Urinary bladder (tissue), 4 donors: ENCODE data around the gene DFFB. TPM values are rescaled to one million over a fixed set of nuclear protein-coding genes. Genes with fewer than 3 reads are reported as not detected.
"Not testable (repeated sequence)": the region's sequence is repeated elsewhere in the genome, so short reads cannot be mapped to it uniquely, and the experiment has no call there.

Experiments used
- DNase-seq: peaks from one replicate; pipeline ENCODE4 v3.0.0-alpha.2; 2015; ENCODE audit errors: extremely low spot score
- H3K27ac ChIP-seq: one replicate; pipeline ENCODE4 v1.5.1; 2013; ENCODE audit warnings: low read depth, mild to moderate bottlenecking, moderate library complexity
- H3K36me3 ChIP-seq: one replicate; pipeline ENCODE4 v1.6.1; 2013; ENCODE audit warnings: mild to moderate bottlenecking, moderate library complexity; ENCODE audit not compliant: insufficient read depth
- H3K4me1 ChIP-seq: one replicate; pipeline ENCODE4 v1.6.1; 2013; ENCODE audit warnings: mild to moderate bottlenecking, moderate library complexity; ENCODE audit not compliant: insufficient read depth
- H3K4me3 ChIP-seq: one replicate; pipeline ENCODE4 v1.5.1; 2013; ENCODE audit warnings: low read depth, low read length
- WGBS: extraction: QIAGEN DNeasy Blood & Tissue Kit; methylation state at CpG from one replicate; pipeline ENCODE4 v1.1.7; 2013; 5-methylcytosine and 5-hydroxymethylcytosine counted together
- polyA plus RNA-seq: library from polyadenylated mRNA; stranded (reverse); fragments of 200-250 nt; gene quantifications from one replicate; pipeline ENCODE4 v1.2.3, GENCODE V29; 2013
- total RNA-seq: library from RNA; depleted of rRNA; stranded (reverse); fragments of >200 nt; gene quantifications from one replicate; pipeline ENCODE4 v1.2.3, GENCODE V29; 2014
- donor health status: healthy with polysubstance abuse.
- donor health status: healthy.

The DFFB gene
- total and polyA plus RNA-seq, 2 donors = 6.7 to 8.5 TPM

- H3K36me3 ChIP-seq = no peaks in the 10 kb centered on the region
- DNase-seq = no peak
- no peak overlapping the region for H3K27ac ChIP-seq
- H3K4me3 ChIP-seq = no peak overlapping the region
- no peaks in the 10 kb centered on the region for H3K4me1 ChIP-seq
- 81% methylated on average over 22 of the region's 22 CpGs for WGBS
Observed at GRCh38 chr1:3907621-3908165, 50.4 kb downstream of the DFFB start.

GRCh38 chr1:3908886-3909517 lies 51.7 kb downstream of the DFFB start:
- Histone ChIP-seq H3K4me3 (no peak overlapping the region), H3K4me1 (no peaks in the 10 kb centered on the region), H3K36me3 (no peaks in the 10 kb centered on the region), H3K27ac (no peak overlapping the region)
- WGBS = 71% methylated on average over 17 of the region's 17 CpGs
- DNase-seq = no peak

DNA sequence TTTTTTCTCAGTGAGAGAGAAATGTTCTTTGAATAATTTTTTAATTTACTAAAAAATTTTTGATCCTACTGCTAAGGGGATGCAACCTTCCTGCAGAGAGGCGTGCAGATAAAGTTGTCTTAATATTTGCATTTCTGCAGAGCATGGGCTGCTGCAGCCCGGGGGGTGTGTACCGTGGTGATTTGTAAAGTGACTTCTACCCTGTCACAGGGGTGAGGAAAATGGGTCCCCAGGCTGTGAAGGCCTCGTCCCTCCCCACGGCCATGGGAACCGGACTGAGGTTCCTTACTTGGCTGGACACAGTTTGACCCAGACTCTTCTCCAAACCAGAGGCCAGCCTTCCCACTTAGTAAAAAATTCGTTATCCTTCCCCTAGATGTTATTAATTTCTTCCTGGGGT lies 52.3 kb downstream of the DFFB start:
- no peaks in the 10 kb centered on the region for H3K4me1 ChIP-seq
- H3K4me3 ChIP-seq = no peak overlapping the region
- no peak for DNase-seq
- H3K36me3 ChIP-seq = no peaks in the 10 kb centered on the region
- H3K27ac ChIP-seq = no peak overlapping the region
- WGBS = 74% methylated on average over 7 of the region's 7 CpGs

- no peak for DNase-seq
- WGBS = 85% methylated on average over 30 of the region's 30 CpGs
Observed at GRCh38 chr1:3910049-3910731, 52.9 kb downstream of the DFFB start.

DNA sequence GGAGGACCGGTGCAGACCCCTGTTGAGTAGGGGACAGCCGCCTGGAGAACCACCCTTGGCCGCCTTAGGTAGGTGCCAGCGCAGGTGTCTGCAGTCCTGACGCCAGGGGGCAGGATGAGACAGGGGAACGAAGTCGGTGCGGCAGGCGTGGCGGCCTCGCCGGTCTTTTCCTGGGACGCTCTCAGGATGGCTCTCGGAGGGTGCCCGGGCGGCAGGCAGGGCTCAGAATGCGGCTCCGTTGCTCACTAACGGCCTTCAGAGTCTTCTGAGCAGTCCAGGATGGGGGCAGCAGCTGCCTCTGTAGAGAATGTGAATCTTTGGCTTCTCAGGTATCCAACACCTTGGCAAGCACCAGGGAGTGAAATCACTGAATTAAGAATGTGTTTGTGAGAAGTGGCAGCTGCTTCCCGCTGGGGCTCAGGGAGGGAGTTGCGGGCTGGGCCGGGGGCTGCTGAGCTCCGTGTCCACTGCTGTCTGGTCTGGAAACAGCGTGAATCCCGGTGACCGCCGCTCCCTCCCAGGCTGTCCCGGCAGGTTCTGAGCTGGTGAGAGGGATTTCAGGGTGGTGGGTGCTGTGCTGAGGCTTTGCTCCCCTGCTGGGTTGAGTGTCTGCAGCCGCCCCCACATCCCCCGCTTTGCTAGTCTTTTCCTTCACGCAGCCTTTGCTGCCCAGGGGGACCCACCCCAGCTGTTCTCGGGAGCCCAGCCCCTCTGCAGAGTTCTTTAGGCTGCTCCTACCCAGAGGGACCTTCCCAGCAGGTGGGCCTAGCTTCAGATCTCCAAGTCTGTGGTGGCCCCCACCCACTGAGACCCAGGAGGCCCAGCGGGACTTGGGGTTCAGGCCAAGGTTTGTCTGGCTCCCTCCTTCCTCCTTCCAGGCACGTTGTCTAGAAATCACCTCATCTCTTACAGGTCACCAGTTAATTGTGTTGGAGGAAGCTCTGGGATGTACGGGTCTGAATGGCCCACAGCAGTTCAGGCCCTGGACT lies 53.9 kb downstream of the DFFB start:
- Histone ChIP-seq H3K36me3 (no peaks in the 10 kb centered on the region), H3K4me3 (no peak overlapping the region), H3K27ac (no peak overlapping the region), H3K4me1 (no peaks in the 10 kb centered on the region)
- no peak for DNase-seq
- 13% methylated on average over 35 of the region's 35 CpGs for WGBS

More at GRCh38 chr1:3910049-3910731, 52.9 kb downstream of the DFFB start:
- no peak overlapping the region for H3K4me3 ChIP-seq
- H3K36me3 ChIP-seq = no peaks in the 10 kb centered on the region
- H3K4me1 ChIP-seq = no peaks in the 10 kb centered on the region
- no peak overlapping the region for H3K27ac ChIP-seq

DNA sequence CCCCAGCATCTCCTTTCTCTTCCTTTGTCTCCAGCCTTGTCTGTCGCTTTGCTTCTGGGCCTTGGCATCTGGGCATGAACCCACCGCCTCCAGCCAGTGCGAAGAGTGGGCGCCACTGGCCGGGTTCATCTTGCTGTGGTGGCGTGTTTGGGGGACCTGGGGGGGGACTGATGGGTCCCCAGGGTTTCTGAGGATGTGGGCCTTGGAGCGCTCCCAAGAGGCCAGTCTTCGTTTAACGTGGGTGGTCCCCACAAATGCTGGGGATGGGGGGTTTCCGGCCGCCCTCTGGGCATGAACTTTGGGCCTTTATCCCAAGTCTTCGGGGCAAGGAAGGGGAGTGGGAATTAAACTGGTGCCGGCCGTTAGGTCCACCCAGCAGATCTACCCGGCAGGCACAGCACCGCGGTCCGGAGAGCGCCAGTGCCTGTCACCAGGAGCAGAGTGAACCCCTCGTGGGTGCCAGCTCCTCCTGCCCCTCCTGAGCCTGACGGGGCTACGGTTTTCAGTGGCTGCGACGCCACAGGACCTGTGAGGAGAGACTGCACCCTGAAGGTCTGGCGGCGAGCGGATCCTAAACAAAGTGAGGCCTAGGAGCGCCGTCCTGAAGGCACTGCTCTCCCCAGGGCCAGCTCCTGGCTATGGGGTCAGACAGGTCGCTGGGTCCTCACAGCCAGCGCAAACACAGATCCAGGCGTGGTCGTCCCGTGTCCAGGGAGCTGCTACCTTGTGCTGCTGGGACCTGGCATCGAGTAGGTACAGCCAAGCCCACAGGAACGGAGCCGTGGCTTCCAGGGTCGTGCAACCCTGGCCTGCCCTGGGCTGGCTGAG lies 54.9 kb downstream of the DFFB start:
- H3K4me1 ChIP-seq = no peaks in the 10 kb centered on the region
- no peaks in the 10 kb centered on the region for H3K36me3 ChIP-seq
- 93% methylated on average over 38 of the region's 38 CpGs for WGBS
- DNase-seq = no peak
- no peak overlapping the region for H3K27ac ChIP-seq
- H3K4me3 ChIP-seq = no peak overlapping the region

GRCh38 chr1:3912809-3913685 lies 55.8 kb downstream of the DFFB start:
- no peak for DNase-seq
- Histone ChIP-seq H3K4me3 (no peak overlapping the region), H3K36me3 (no peaks in the 10 kb centered on the region), H3K4me1 (no peaks in the 10 kb centered on the region), H3K27ac (no peak overlapping the region)
- 95% methylated on average over 23 of the region's 23 CpGs for WGBS

DNA sequence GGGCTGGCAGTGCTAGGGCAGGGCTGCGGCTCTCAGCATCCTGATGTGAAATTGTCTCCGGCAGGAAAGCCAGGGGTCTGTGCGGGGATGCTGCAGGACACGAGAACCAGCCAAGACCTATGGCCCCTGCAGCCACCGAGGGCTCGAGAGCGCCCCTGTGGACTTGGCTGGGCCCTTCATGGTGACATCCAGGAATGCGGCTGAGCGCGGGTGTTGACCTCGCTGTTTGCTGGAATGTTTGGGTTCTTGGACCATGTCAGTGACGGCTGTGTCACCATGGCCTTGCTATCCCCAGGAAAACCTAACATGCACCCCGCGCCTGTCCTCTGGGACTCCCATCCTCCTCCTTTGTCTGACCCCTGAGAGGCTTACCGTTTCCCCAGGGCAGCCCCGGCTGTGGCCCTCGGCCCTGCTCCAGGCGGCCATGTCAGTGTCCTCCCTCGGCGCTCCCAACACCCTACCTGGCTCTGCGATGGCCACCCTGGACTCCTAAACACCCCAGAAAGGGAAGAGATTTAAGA lies 57.1 kb downstream of the DFFB start:
- no peak for DNase-seq
- WGBS = 93% methylated on average over 21 of the region's 21 CpGs
- H3K27ac ChIP-seq = no peak overlapping the region
- no peaks in the 10 kb centered on the region for H3K36me3 ChIP-seq
- no peaks in the 10 kb centered on the region for H3K4me1 ChIP-seq
- H3K4me3 ChIP-seq = no peak overlapping the region

- no peak overlapping the region for H3K27ac ChIP-seq
- H3K4me3 ChIP-seq = no peak overlapping the region
- DNase-seq = no peak
- WGBS = 92% methylated on average over 14 of the region's 14 CpGs
- H3K36me3 ChIP-seq = no peaks in the 10 kb centered on the region
- no peaks in the 10 kb centered on the region for H3K4me1 ChIP-seq
Observed at GRCh38 chr1:3914911-3915310, 57.6 kb downstream of the DFFB start.

GRCh38 chr1:3915551-3916121 lies 58.4 kb downstream of the DFFB start:
- 84% methylated on average over 15 of the region's 15 CpGs for WGBS
- H3K36me3 ChIP-seq = no peaks in the 10 kb centered on the region
- DNase-seq = no peak
- H3K4me1 ChIP-seq = no peaks in the 10 kb centered on the region
- no peak overlapping the region for H3K27ac ChIP-seq
- no peak overlapping the region for H3K4me3 ChIP-seq

GRCh38 chr1:3917761-3918160 lies 60.5 kb downstream of the DFFB start:
- WGBS = 88% methylated on average over 8 of the region's 8 CpGs
- Histone ChIP-seq H3K36me3 (no peaks in the 10 kb centered on the region), H3K4me3 (no peak overlapping the region), H3K4me1 (no peaks in the 10 kb centered on the region), H3K27ac (no peak overlapping the region)
- DNase-seq = no peak

- H3K27ac ChIP-seq, H3K36me3 ChIP-seq, H3K4me1 ChIP-seq, DNase-seq, H3K4me3 ChIP-seq: not testable (repeated sequence)
- WGBS = 82% methylated on average over 6 of the region's 6 CpGs
Observed at GRCh38 chr1:3918359-3918758, 61.1 kb downstream of the DFFB start.
